Measurements from ENCODE around the gene SAPCD2.

GRCh38 chr9:137034709-137035506 lies 35.4 kb downstream of the SAPCD2 start:
- no peak for TF ChIP-seq ZBTB40 (IDR thresholded peaks at IDR 0.05)
- no peak for TF ChIP-seq ZBTB40 (CRISPR knock-in tag; IDR thresholded peaks at IDR 0.05)
- no peak for TF ChIP-seq BACH1 (tag; IDR thresholded peaks at IDR 0.05)
- no peak for TF ChIP-seq ZNF592 (IDR thresholded peaks at IDR 0.05)
- no peak for TF ChIP-seq ATF3 (IDR thresholded peaks at IDR 0.05)
- no peak for TF ChIP-seq ATF3 (CRISPR knock-in tag; conservative IDR thresholded peaks at IDR 0.05)
- no peak for TF ChIP-seq KDM1A (IDR thresholded peaks at IDR 0.05)
- no peak for TF ChIP-seq ZNF507 (tag; conservative IDR thresholded peaks at IDR 0.05)
- no peak for TF ChIP-seq GABPA (tag; conservative IDR thresholded peaks at IDR 0.05; ENCODE audit: low read depth)

Measured in K562 (cell line).